ENCODE measurements around the gene CDC42BPG. TPM values are rescaled to one million over a fixed set of nuclear protein-coding genes. Genes with fewer than 3 reads are reported as not detected.

CDC42BPG gene
- total and polyA plus RNA-seq, 2 of the 8 experiments (the other 6 are each of a cell fraction or from before 2014, with no cell fraction given): 3.7 to 10.6 TPM

DNA sequence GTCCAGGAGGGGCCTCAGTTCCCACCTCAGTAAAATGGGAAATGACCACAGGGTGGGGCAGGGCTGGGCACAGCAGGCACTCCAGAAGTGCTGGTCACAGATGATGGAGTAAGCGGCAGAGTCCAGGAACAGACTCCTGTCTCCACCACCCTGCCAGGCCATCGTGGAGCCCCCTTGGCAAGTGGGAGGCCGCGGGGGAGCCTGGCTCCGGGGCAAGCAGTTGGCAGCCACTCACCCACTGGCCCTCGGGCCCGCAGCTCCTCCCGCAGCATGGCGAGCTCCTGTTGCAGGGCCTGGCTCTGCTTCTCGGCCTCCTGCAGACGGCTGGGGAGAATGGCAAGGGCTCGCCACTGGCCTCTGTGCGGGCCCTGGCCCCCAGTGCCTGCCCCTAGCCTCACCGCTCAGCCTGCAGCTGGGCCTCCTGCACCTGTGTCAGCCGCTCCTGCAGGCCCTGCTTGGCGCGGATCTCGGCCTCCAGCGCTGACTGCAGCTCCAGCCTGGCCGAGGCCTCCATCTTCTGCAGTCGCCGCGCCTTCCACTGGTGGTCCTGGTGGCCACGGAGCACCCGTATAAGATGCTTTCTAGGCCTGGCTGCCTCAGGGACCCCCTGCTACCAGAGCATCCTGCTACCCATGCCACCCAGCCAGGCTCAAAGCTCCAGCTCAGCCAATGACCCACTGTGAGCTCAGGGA lies 10.3 kb downstream of the CDC42BPG start (continued):
- TF ChIP-seq MAFK (IDR thresholded peaks at IDR 0.05; ENCODE audit: low read depth, low read length) (no peak), NANOG (IDR thresholded peaks at IDR 0.05; ENCODE audit: insufficient read depth, low read depth, low read length, poor library complexity, severe bottlenecking) (no peak), CBX5 (IDR thresholded peaks at IDR 0.05; ENCODE audit: low read depth, low read length) (no peak), RFX5 (IDR thresholded peaks at IDR 0.05; ENCODE audit: borderline replicate concordance, low read depth, low read length) (no peak)
- TF ChIP-seq, protein P1, sequence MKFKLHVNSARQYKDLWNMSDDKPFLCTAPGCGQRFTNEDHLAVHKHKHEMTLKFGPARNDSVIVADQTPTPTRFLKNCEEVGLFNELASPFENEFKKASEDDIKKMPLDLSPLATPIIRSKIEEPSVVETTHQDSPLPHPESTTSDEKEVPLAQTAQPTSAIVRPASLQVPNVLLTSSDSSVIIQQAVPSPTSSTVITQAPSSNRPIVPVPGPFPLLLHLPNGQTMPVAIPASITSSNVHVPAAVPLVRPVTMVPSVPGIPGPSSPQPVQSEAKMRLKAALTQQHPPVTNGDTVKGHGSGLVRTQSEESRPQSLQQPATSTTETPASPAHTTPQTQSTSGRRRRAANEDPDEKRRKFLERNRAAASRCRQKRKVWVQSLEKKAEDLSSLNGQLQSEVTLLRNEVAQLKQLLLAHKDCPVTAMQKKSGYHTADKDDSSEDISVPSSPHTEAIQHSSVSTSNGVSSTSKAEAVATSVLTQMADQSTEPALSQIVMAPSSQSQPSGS (IDR thresholded peaks at IDR 0.05; ENCODE audit: low read length): no peak
